ENCODE data around the gene VSTM2B. TPM values are rescaled to one million over a fixed set of nuclear protein-coding genes. Genes with fewer than 3 reads are reported as not detected.

Gene VSTM2B
- total RNA-seq, 1 experiment from 2014 or later = not detected

DNA sequence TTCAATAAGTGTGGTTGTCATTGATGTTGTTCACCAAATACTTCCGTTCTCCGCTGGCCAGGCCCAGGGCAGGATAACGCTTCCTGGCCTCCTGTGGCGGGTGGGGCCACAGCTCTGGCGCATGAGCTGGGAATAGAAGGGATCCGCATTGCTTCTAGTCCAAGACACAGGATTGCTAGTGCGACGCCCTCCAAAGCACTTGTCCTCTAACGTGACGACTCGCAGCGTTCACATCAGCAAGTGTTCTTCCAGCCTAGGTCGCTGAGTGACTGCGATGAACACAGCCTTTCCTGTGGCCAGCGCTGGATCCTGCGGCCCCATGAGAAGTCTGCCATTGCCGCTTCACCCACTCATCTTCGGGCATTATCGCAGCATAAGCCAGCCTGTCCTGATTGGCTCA, 39.4 kb downstream of the VSTM2B start:
- Histone ChIP-seq H3K27me3 (ENCODE audit: control insufficient read depth, insufficient read depth, low read length) (peaks cover 7% of the 10 kb centered on the region; the same call in 1 of the 2 replicates), H3K36me3 (ENCODE audit: control insufficient read depth, insufficient read depth, low read length) (no peaks in the 10 kb centered on the region), H3K4me1 (ENCODE audit: control insufficient read depth, insufficient read depth, low read length) (no peaks in the 10 kb centered on the region), H3K9me3 (ENCODE audit: control insufficient read depth, insufficient read depth, low read depth, low read length) (no peaks in the 10 kb centered on the region), H3K27ac (ENCODE audit: low read length) (no peak overlapping the region), H3K4me3 (ENCODE audit: low read depth in 2 of 2, low read length in 2 of 2) (no peak overlapping the region)
- DNase-seq (ENCODE audit: low read depth, low spot score) = no peak
- CTCF ChIA-PET = no interaction called here
- no peak for ATAC-seq
- POLR2A ChIA-PET = no interaction called here
- no peak for TF ChIP-seq CTCF (IDR thresholded peaks at IDR 0.05)
- TF ChIP-seq TCF7L2 (IDR thresholded peaks at IDR 0.05; ENCODE audit: low read depth, low read length) = no peak
- no peak for TF ChIP-seq REST (IDR thresholded peaks at IDR 0.05; ENCODE audit: insufficient read depth in 1 of 2, low read depth in 2 of 2, low read length in 1 of 2)
- no peak for TF ChIP-seq SIN3A (IDR thresholded peaks at IDR 0.05; ENCODE audit: borderline replicate concordance, insufficient read depth, low read depth, low read length)
- TF ChIP-seq POLR2AphosphoS5 (IDR thresholded peaks at IDR 0.05; ENCODE audit: low read depth, low read length) = no peak
- in situ Hi-C loops (cut with HindIII; ENCODE audit: low pct_unique_long_range_greater_than_20kb, low sequenced_read_pairs) = no loop called here
- intact Hi-C loops (cut with micrococcal nuclease; ENCODE audit: unreplicated experiment) = no loop called here
- BruUV-seq (replicated peaks) = no TSS peak

DNA sequence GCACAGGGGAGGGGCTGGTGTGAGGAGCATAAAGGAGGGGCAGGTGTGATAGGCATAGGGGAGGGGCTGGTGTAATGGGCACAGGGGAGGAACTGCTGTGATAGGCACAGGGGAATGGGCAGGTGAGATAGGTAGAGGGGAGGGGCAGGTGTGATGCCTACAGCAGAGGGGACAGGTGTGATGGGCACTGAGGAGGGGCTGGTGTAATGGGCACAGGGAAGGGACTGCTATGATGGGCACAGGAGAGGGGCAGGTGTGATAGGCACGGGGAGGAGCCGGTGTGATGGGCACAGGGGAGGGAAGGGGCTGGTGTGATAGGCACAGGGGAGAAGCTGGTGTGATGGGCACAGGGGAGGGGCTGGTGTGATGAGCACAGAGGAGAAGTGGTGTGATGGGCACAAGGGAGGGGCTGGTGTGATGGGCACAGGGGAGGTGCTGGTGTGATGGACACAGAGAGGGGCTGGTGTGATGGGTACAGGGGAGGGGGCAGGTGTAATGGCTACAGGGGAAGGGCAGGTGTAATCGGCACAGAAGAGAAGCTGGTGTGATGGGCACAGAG, 40.8 kb downstream of the VSTM2B start:
- in situ Hi-C loops (cut with HindIII; ENCODE audit: low pct_unique_long_range_greater_than_20kb, low sequenced_read_pairs) (no loop called here), intact Hi-C loops (cut with micrococcal nuclease; ENCODE audit: unreplicated experiment) (no loop called here)
- CTCF ChIA-PET = no interaction called here
- Histone ChIP-seq H3K4me1 (ENCODE audit: control insufficient read depth, insufficient read depth, low read length) (no peaks in the 10 kb centered on the region), H3K27me3 (ENCODE audit: control insufficient read depth, insufficient read depth, low read length) (peaks cover 10% of the 10 kb centered on the region; the same call in 1 of the 2 replicates), H3K9me3 (ENCODE audit: control insufficient read depth, insufficient read depth, low read depth, low read length) (no peaks in the 10 kb centered on the region), H3K4me3 (ENCODE audit: low read depth in 2 of 2, low read length in 2 of 2) (no peak overlapping the region), H3K36me3 (ENCODE audit: control insufficient read depth, insufficient read depth, low read length) (no peaks in the 10 kb centered on the region), H3K27ac (ENCODE audit: low read length) (no peak overlapping the region)
- BruUV-seq (replicated peaks) = no TSS peak
- POLR2A ChIA-PET = no interaction called here
- DNase-seq (ENCODE audit: low read depth, low spot score) (no peak), ATAC-seq (no peak)
- no peak for TF ChIP-seq SIN3A (IDR thresholded peaks at IDR 0.05; ENCODE audit: borderline replicate concordance, insufficient read depth, low read depth, low read length)
- no peak for TF ChIP-seq REST (IDR thresholded peaks at IDR 0.05; ENCODE audit: insufficient read depth in 1 of 2, low read depth in 2 of 2, low read length in 1 of 2)
- TF ChIP-seq CTCF (IDR thresholded peaks at IDR 0.05) = no peak
- no peak for TF ChIP-seq POLR2AphosphoS5 (IDR thresholded peaks at IDR 0.05; ENCODE audit: low read depth, low read length)
- TF ChIP-seq TCF7L2 (IDR thresholded peaks at IDR 0.05; ENCODE audit: low read depth, low read length) = no peak
